Endothelial cell of umbilical vein (primary cell): ENCODE data around the gene PTK6. TPM values are rescaled to one million over a fixed set of nuclear protein-coding genes. Genes with fewer than 3 reads are reported as not detected.

Source experiments
- BruUV-seq: library from RNA; stranded (reverse); fragments of 400-500 nt; replicated peaks from 2 replicates; lab custom pipeline; 2021; lab: Mats Ljungman, UMichigan
- CTCF ChIA-PET: fragments of 300-600, 350-600 bp; sonication (Branson Sonifier 250); formaldehyde crosslinking; loops from one replicate; lab custom pipeline; 2021; ENCODE audit warnings: antibody characterized with exemption, inconsistent platforms; lab: Charles Lee
- POLR2A ChIA-PET: fragments of 300-600, 350-600 bp; sonication (Branson Sonifier 250); formaldehyde crosslinking; loops from one replicate; lab custom pipeline; 2021; ENCODE audit warnings: antibody characterized with exemption, inconsistent platforms; lab: Charles Lee
- DNase-seq: peaks from one replicate; pipeline ENCODE4 v3.0.0-alpha.2; 2011; ENCODE audit warnings: low read depth, low spot score
- FAIRE-seq: peaks from 2 replicates; lab custom pipeline; 2011; peaks lifted over from hg19 to GRCh38; lab: Jason Lieb, UNC
- H2AFZ ChIP-seq: 2 replicates; pipeline ENCODE4 v1.6.0; 2012; ENCODE audit warnings: low read depth, low read length, control low read depth, inconsistent platforms
- H3K27ac ChIP-seq: 2 replicates; pipeline ENCODE4 v1.5.1; 2011; ENCODE audit warnings: low read depth, mild to moderate bottlenecking, control low read depth, low read length, moderate library complexity; ENCODE audit not compliant: insufficient read depth
- H3K27me3 ChIP-seq, 2 experiments: 2 replicates each; pipeline versions ENCODE4 v1.6.0 to v1.6.1; 2011; ENCODE audit warnings: low read length in 2 of 2, mixed read lengths in 1 of 2; ENCODE audit not compliant: control insufficient read depth in 2 of 2, insufficient read depth in 2 of 2
- H3K36me3 ChIP-seq, 2 experiments: 2 replicates in 1 of 2; 3 replicates in 1 of 2; pipeline ENCODE4 v1.5.1; 2011; ENCODE audit warnings: low read length in 2 of 2, mild to moderate bottlenecking in 1 of 2, moderate library complexity in 1 of 2; ENCODE audit not compliant: control insufficient read depth in 2 of 2, insufficient read depth in 2 of 2; ENCODE audit errors: extremely low read depth in 1 of 2
- H3K4me1 ChIP-seq: 3 replicates; pipeline ENCODE4 v1.5.1; 2011; ENCODE audit warnings: mild to moderate bottlenecking, low read length; ENCODE audit not compliant: control insufficient read depth, insufficient read depth; ENCODE audit errors: extremely low read depth
- H3K4me2 ChIP-seq: 2 replicates; pipeline ENCODE4 v1.6.1; 2011; ENCODE audit warnings: low read length, control low read depth, mixed read lengths; ENCODE audit not compliant: insufficient read depth
- H3K4me3 ChIP-seq, 3 experiments: fragments of 200-600 bp in 1 of 3; sonication (generic), shearing (Covaris generic) in 1 of 3; replicated peaks in 1 of 3; 2 replicates each; pipeline ENCODE4 v1.5.1; 2011 to 2016; ENCODE audit warnings: control low read depth in 3 of 3, low read length in 3 of 3, mild to moderate bottlenecking in 2 of 3, inconsistent platforms in 1 of 3, low read depth in 1 of 3, moderate library complexity in 1 of 3; ENCODE audit not compliant: insufficient read depth in 1 of 3
- H3K79me2 ChIP-seq: 2 replicates; pipeline ENCODE4 v1.6.0; 2012; ENCODE audit warnings: low read length, inconsistent platforms; ENCODE audit not compliant: control insufficient read depth, insufficient read depth
- H3K9ac ChIP-seq: replicated peaks from 2 replicates; pipeline ENCODE3; 2011; ENCODE audit warnings: low read length, control low read depth; ENCODE audit not compliant: insufficient read depth; ENCODE audit errors: extremely low read depth
- H3K9me1 ChIP-seq: replicated peaks from 3 replicates; pipeline ENCODE4 v1.6.0; 2011; ENCODE audit warnings: mild to moderate bottlenecking, low read length; ENCODE audit not compliant: control insufficient read depth, insufficient read depth; ENCODE audit errors: extremely low read depth
- H3K9me3 ChIP-seq: replicated peaks from 2 replicates; pipeline ENCODE4 v1.5.1; 2012; ENCODE audit warnings: low read length, inconsistent platforms; ENCODE audit not compliant: control insufficient read depth, insufficient read depth
- H4K20me1 ChIP-seq: replicated peaks from 2 replicates; pipeline ENCODE3; 2011; ENCODE audit warnings: mild to moderate bottlenecking, low read length; ENCODE audit not compliant: control insufficient read depth, insufficient read depth; ENCODE audit errors: extremely low read depth
- FOS ChIP-seq: IDR thresholded peaks from 2 replicates; pipeline ENCODE4 v1.6.1; 2011; ENCODE audit warnings: mild to moderate bottlenecking, low read length, moderate library complexity, borderline replicate concordance; ENCODE audit not compliant: insufficient read depth
- JUN ChIP-seq: IDR thresholded peaks from 2 replicates; pipeline ENCODE4 v1.6.1; 2011; ENCODE audit warnings: borderline replicate concordance, low read depth; ENCODE audit not compliant: insufficient read length, insufficient read depth
- MYC ChIP-seq: IDR thresholded peaks from one replicate; pipeline ENCODE4 v1.6.1; 2011; ENCODE audit warnings: mild to moderate bottlenecking, low read depth, low read length
- POLR2AphosphoS5 ChIP-seq: IDR thresholded peaks from 2 replicates; pipeline ENCODE4 v1.6.1; 2012; ENCODE audit warnings: low read depth, mild to moderate bottlenecking, control low read depth, low read length, moderate library complexity; ENCODE audit not compliant: insufficient read depth
- dilution Hi-C: fragments of 300-500 bp; cut with MboI; formaldehyde crosslinking; loops from one replicate; pipeline ENCODE4 v1.15.0; 2019; ENCODE audit warnings: low sequenced_read_pairs; ENCODE audit not compliant: extremely low pct_ligation_motif_present
- intact Hi-C: fragments of 100-400 bp; cut with micrococcal nuclease; formaldehyde crosslinking; loops from one replicate; pipeline ENCODE4 v1.10.0; 2022
- polyA plus RNA-seq, 4 experiments: library from polyadenylated mRNA; depleted of rRNA in 3 of 4; stranded (reverse) in 3 of 4; unstranded in 1 of 4; fragments of >200 nt; gene quantifications; 2 replicates each; pipeline versions ENCODE4 v1.2.1 to v1.2.3, GENCODE V29; 2011 to 2012; ENCODE audit warnings: missing spikeins in 1 of 4
- total RNA-seq: library from RNA; stranded (reverse); gene quantifications from 2 replicates; pipeline ENCODE4 v1.2.3, GENCODE V29; 2021
- TF ChIP-seq, protein P1 (sequence below), 2 donors: IDR thresholded peaks; 1 replicate in 1 of 2; 2 replicates in 1 of 2; pipeline ENCODE4 v1.5.1; 2011; ENCODE audit warnings: low read length in 2 of 2, mild to moderate bottlenecking in 2 of 2, moderate library complexity in 2 of 2, control low read depth in 1 of 2, inconsistent platforms in 1 of 2, low read depth in 1 of 2; ENCODE audit not compliant: insufficient read depth in 1 of 2; ENCODE audit errors: extremely low read depth in 1 of 2
- TF ChIP-seq, protein P2 (sequence below): IDR thresholded peaks from 2 replicates; pipeline ENCODE4 v1.6.1; 2011; ENCODE audit not compliant: insufficient read depth, insufficient read length

The PTK6 gene
- total and polyA plus RNA-seq, 2 donors (not counting 3 experiments of a cell fraction or from before 2014, with no cell fraction given): 0.18 TPM; not detected in 1

DNA sequence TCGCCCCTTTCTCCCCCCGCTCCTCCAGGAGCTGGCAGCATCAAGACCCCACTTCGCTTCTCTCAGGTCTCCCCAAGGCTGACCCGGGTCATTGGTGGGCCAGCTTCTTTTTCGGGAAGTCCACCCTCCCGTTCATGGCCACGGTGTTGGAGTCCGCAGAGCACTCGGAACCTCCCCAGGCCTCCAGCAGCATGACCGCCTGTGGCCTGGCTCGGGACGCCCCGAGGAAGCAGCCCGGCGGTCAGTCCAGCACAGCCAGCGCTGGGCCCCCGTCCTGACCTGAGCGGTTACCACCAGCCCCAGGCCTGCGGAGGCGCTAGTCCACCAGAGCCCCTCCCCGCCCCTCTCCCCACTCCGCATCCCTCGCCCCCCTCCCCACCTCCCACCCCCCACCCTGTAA, 15.6 kb downstream of the PTK6 start:
- Histone ChIP-seq H4K20me1 (no peaks in the 10 kb centered on the region), H3K9me3 (no peaks in the 10 kb centered on the region), H3K27me3 (no peaks in the 10 kb centered on the region), H3K36me3 (peaks cover 0 to 2% of the 10 kb centered on the region in 2 experiments), H3K9ac (peak overlapping the region; percentile 81), H3K79me2 (peaks cover 16% of the 10 kb centered on the region), H3K9me1 (no peaks in the 10 kb centered on the region), H3K27ac (peak overlapping the region; percentile 25), H3K4me3 (peak overlapping the region; percentile 60 to 77 (median 69)), H2AFZ (no peak overlapping the region), H3K4me1 (peaks cover 12% of the 10 kb centered on the region), H3K4me2 (peak overlapping the region; percentile 69)
- no peak for DNase-seq
- POLR2A ChIA-PET: interaction anchor here (0.6 to 2.0 kb wide), 3 partner anchors 8 to 31 kb away, joined by 3 to 9 read pairs (median 5); no protein-coding TSS in a partner anchor
- FAIRE-seq: no peak
- BruUV-seq: no TSS peak
- dilution Hi-C loops (no loop called here), intact Hi-C loops (no loop called here)
- CTCF ChIA-PET: interaction anchor here (0.5 to 2.5 kb wide), 7 partner anchors 15 to 284 kb away, joined by 3 to 28 read pairs (median 3); partner anchors contain the start of gene PTK6
- TF ChIP-seq, protein P1, sequence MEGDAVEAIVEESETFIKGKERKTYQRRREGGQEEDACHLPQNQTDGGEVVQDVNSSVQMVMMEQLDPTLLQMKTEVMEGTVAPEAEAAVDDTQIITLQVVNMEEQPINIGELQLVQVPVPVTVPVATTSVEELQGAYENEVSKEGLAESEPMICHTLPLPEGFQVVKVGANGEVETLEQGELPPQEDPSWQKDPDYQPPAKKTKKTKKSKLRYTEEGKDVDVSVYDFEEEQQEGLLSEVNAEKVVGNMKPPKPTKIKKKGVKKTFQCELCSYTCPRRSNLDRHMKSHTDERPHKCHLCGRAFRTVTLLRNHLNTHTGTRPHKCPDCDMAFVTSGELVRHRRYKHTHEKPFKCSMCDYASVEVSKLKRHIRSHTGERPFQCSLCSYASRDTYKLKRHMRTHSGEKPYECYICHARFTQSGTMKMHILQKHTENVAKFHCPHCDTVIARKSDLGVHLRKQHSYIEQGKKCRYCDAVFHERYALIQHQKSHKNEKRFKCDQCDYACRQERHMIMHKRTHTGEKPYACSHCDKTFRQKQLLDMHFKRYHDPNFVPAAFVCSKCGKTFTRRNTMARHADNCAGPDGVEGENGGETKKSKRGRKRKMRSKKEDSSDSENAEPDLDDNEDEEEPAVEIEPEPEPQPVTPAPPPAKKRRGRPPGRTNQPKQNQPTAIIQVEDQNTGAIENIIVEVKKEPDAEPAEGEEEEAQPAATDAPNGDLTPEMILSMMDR (IDR thresholded peaks at IDR 0.05; ENCODE audit: extremely low read depth in 1 of 2, insufficient read depth in 1 of 2, low read depth in 1 of 2, low read length in 2 of 2): peak in 1 of 2 donors; percentile 18
- TF ChIP-seq JUN: no peak

DNA sequence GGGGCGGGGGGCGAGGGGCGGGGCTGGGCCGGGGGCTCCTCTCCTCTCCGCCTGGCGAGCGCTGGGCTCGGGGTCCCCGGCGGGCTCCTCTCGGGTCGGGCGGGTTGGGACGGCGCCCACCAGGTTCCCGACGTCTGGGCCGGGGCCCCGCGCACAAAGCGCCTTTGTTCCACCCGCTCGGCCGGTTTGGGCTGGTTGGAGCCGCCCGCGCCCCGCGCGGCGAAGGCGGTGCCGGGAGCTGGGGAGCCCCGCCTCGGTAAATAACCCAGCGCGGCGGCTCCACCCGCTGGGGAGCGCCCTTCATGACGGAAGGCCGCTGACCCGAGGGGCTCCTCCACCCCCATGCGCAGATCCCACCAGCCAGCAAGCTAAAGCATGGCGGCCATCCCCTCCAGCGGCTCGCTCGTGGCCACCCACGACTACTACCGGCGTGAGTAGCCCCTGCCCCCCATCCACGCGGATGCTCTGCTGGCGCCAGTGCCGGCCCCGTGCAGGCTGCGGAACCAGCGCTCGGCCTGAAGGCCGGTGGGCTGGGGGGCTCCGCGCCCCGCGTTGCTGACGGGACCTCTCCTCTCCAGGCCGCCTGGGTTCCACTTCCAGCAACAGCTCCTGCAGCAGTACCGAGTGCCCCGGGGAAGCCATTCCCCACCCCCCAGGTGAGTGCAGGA, 16.1 kb downstream of the PTK6 start:
- Histone ChIP-seq H3K9me1 (no peaks in the 10 kb centered on the region), H3K4me1 (peaks cover 12% of the 10 kb centered on the region), H3K9me3 (no peaks in the 10 kb centered on the region), H3K9ac (peak overlapping the region; percentile 81), H3K79me2 (peaks cover 16% of the 10 kb centered on the region), H3K27me3 (no peaks in the 10 kb centered on the region), H3K27ac (peak overlapping the region; percentile 25), H3K36me3 (peaks cover 0 to 2% of the 10 kb centered on the region in 2 experiments), H2AFZ (no peak overlapping the region), H3K4me2 (peak overlapping the region; percentile 69), H3K4me3 (peak overlapping the region; percentile 60 to 77 (median 69)), H4K20me1 (no peaks in the 10 kb centered on the region)
- ChIA-PET CTCF (interaction anchor here (0.6 to 2.5 kb wide), 12 partner anchors 9 to 459 kb away, joined by 3 to 28 read pairs (median 3); partner anchors contain the start of gene PTK6), POLR2A (interaction anchor here (0.6 to 2.0 kb wide), 4 partner anchors 8 to 137 kb away, joined by 3 to 9 read pairs (median 4); partner anchors contain the start of gene RTEL1)
- DNase-seq (peak; percentile 37), FAIRE-seq (peak; percentile 72)
- intact Hi-C loops (loop anchor here (1.0 kb wide), 2 partner anchors 25 to 421 kb away; no protein-coding TSS in a partner anchor), dilution Hi-C loops (no loop called here)
- TF ChIP-seq, protein P2, sequence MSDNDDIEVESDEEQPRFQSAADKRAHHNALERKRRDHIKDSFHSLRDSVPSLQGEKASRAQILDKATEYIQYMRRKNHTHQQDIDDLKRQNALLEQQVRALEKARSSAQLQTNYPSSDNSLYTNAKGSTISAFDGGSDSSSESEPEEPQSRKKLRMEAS: no peak
- TF ChIP-seq MYC: no peak
- no peak for TF ChIP-seq FOS
- peak; percentile 1 for TF ChIP-seq POLR2AphosphoS5
- TSS peak; percentile 87 for BruUV-seq
